Measurements from ENCODE around the gene DOCK6.

Gene DOCK6, protein sequence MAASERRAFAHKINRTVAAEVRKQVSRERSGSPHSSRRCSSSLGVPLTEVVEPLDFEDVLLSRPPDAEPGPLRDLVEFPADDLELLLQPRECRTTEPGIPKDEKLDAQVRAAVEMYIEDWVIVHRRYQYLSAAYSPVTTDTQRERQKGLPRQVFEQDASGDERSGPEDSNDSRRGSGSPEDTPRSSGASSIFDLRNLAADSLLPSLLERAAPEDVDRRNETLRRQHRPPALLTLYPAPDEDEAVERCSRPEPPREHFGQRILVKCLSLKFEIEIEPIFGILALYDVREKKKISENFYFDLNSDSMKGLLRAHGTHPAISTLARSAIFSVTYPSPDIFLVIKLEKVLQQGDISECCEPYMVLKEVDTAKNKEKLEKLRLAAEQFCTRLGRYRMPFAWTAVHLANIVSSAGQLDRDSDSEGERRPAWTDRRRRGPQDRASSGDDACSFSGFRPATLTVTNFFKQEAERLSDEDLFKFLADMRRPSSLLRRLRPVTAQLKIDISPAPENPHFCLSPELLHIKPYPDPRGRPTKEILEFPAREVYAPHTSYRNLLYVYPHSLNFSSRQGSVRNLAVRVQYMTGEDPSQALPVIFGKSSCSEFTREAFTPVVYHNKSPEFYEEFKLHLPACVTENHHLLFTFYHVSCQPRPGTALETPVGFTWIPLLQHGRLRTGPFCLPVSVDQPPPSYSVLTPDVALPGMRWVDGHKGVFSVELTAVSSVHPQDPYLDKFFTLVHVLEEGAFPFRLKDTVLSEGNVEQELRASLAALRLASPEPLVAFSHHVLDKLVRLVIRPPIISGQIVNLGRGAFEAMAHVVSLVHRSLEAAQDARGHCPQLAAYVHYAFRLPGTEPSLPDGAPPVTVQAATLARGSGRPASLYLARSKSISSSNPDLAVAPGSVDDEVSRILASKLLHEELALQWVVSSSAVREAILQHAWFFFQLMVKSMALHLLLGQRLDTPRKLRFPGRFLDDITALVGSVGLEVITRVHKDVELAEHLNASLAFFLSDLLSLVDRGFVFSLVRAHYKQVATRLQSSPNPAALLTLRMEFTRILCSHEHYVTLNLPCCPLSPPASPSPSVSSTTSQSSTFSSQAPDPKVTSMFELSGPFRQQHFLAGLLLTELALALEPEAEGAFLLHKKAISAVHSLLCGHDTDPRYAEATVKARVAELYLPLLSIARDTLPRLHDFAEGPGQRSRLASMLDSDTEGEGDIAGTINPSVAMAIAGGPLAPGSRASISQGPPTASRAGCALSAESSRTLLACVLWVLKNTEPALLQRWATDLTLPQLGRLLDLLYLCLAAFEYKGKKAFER (N-terminal part only)

DNA sequence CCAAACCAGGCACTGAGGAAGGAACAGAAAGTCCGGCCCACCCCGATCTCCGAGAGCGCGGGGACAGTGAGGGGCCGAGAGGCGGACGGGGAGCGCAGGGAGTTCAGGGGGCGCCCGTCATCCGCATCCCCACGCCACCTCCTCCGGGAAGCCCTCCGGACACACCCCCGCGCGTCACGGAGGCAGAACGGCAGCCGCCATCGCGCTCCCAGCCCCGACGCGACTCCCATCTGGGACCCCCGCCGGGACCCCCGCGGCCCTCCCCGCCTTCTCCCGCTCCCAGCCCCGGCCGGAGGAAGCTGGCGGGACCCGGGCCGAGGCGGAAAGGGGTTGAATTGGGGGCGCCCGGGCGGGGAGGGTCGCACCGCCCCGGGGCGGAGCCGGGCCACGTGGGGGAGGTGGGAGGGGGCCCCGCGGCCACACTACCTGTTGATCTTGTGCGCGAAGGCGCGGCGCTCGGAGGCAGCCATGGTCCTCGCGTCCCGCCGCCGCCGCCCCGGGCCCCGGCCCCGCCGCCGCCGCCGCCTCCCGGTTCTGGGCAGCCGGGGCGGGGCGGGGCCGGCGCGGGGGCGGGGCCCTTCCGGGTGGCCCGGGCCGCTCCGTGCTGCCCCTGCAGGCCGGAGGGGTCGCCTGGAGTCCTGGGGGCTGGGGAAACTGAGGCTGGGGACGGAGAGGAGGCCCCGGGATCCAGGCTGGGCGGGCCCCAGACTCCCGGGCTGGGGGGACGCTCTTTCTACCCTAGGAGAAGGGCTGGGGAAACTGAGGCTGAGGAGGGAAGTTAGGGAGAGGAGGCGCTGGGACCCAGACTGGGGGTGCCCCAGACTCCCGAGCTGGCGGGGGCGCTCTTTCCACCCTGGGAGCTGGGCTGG, at the start of gene DOCK6:
DOCK6 (minus strand) TSS at position 554 of the 869 bp plus-strand sequence; CDS start at position 470, 84 bp downstream.
- DNase-seq, result no peak

DNA sequence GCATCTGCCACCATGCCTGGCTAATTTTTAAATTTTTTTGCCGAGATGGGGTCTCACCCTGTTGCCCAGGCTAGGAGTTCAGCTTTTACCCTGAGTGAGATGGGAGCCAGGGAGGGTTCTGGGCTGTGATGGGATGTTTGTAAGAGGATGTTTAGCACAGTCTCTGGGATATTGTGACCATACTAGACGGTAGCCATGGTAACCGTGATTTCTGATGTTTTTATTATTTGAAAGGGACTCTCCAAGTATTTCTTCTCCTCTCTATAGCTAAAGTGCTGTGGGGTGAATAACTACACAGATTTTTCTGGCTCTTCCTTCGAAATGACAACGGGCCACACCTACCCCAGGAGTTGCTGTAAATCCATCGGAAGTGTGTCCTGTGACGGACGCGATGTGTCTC, 44.0 kb upstream of the DOCK6 start:
- DNase-seq, result no peak

DNA sequence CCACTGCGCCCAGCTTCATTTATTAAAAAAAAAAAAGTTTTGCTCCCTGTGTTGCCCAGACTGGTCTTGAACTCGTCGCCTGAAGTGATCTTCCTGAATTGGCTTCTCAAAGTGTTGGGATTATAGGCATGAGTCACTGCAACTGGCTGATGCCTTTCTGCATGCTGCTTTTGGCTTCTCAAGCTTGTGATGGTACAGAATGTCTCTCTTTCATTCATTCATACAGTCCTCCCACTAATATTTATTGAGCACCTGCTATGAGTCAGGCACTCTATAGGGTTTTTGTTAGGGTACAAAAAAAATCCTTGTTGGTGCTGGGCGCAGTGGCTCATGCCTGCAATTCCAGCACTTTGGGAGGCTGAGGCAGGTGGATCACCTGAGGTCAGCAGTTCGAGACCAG, 42.6 kb upstream of the DOCK6 start:
- DNase-seq, result no peak

DNA sequence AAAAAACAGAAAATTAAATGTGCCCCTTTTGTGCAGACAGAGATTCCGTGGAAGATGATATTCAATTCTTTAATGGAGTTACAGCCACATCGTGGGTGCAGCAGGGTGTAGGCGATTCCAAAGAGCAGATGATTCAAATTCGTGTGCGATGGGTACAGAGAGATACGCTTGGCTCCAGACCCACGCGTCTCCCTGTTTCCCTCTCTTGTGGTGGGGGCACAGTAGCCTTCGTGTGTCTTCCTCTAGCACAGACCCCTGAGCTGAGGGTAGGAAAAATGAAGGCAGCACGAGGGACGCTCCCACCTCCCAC, 38.4 kb upstream of the DOCK6 start:
- no peak for DNase-seq

DNA sequence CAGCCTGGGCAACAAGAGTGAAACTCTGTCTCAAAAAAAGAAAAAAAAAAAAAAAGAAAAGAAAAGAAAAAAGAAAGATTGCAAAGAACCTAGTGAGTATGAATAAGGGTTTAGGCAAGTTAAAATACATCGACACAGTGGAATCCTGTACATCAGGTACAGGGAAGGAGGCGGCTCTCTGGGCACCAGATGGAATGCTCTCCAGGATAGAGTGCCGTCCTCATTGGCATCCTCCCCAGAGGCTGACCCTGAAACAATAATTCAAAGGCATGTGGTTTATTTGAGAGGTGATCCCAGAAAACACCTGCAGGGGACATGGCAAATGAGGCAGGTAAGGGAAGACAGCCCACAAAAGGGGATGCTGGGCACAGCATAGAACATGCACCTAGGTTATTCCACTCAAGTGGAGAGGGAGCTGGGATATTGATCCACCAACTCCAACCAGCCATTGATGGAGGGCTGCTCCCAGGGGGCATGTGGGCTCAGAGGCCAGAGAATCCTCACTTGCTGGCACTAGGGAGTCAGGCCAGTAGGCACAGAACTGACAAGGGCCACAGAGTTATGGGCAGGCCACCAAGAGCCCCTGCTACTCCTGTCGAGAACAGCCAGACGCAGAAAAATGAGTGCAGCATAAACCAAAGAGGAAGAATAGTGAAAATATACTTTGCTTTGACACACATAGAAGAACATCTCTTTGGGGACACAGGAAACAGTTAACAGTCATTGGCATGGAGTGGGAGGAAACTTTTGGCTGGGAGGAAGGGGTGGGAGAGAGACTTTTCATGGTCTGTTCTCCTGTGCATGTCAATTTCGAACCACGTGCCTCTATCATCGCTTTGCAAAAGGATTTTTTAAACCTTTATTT, 37.9 kb upstream of the DOCK6 start:
- DNase-seq, result no peak

DNA sequence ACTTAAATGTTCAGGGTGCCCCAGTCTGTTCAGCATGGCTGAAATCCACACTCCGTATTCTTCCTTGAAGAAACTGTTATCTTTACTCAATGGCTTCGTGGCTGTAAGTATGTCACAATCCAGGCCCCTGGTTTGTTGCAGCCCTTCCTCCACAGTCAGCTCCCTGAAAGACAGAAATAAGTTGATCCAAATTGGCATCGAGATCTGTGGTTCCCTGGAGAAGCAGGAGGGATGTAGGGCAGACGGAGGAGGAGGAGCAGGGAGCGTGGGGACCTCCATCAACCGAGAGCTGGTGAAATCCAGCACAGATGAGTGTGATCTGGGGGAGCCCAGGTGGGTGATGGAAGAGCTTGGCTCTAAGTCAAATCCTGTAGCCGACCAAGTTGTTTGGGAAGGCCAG, 33.9 kb upstream of the DOCK6 start:
- DNase-seq, result no peak

DNA sequence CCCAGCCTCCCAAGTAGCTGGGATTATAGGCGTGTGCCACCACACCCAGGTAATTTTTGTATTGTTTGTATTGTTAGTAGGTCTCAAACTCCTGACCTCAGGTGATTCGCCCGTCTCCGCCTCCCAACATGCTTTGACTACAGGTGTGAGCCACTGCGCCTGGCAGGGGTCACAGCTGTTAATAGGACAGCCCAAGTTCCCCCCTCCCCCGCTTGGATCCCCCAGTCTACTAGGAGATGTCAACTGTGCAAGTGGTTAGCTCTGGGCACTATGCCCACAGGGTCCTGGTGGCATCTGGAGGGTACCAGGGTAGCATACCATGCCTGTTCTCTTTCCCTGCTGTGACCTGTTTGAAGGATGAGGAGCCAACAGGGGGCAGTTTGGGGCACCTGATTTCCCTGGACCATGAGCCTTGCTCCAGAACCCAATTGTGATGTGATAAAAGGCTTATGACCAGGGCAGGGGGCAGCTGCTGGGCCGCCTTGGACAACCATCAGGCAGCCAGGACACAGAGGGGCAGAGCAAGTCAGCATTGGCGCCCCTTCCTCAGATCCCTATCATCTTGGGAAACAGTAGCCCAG, 33.4 kb upstream of the DOCK6 start, which contains the start of gene TSPAN16:
TSPAN16 (plus strand) TSS at position 496 of the 581 bp plus-strand sequence. CDS start 138 bp downstream, outside the sequence.
- DNase-seq, result no peak

DNA sequence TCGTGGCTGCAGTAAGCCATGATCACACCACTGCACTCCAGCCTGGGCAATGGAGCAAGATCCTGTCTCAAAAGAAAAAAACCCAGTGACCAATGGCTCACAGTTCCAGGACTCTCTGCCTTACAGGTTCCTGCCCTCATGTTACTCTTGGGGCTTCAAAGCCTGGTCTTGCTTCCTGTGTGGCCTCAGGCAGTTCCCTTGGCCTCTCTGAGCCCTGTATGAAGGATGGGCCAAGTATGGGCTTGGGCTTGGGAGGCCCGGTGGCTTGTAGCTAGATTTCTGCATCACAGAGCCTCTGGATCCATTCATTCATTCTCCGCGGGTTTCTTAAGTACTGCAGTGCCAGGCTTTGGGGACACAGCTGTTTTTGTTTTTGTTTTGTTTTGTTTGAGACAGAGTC, 32.9 kb upstream of the DOCK6 start:
- DNase-seq, result no peak

DNA sequence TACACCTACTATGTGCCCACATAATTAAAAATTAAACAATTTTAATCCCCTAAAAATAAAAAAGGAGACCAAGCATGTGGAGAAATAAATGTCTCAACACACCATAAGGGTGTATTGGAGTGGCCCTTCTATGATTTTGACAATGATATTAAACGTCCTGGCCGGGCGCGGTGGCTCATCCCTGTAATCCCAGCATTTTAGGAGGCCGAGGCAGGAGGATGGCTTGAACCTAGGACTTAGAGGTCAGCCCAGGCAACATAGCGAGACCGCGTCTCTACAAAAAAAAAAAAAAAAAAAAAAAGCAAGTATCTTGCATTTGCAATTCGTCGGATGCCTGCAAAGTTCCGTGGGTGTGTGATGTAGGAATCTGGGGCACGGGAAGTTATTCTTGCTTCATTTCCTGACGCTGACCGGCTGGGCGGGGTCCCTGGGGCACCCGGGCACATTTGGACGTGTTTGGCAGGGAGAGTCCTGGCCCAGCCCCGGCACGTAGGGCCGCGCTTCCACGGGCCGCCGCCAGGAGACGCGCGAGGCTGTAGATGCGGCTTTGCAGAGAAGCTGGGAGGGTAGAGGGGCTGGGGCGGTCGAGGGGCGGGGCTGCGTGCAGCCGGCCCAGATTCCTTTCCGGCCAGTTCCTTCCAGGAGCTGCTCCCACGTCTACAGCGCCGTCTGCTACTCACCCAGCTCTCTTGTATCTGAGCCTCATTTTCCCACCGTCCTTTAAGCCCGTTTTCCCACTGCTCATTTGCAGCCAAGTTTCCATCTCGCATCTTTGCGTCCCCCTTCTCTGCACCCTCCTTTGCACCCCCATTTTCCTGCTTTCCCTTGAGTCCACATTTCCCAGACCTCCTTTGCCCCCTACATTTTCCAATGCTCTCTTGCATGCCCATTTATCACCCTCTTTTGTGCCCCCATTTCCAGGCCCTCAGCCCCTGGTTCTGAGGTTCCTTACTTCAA, 31.4 kb upstream of the DOCK6 start:
- peak; percentile 79 for DNase-seq

DNA sequence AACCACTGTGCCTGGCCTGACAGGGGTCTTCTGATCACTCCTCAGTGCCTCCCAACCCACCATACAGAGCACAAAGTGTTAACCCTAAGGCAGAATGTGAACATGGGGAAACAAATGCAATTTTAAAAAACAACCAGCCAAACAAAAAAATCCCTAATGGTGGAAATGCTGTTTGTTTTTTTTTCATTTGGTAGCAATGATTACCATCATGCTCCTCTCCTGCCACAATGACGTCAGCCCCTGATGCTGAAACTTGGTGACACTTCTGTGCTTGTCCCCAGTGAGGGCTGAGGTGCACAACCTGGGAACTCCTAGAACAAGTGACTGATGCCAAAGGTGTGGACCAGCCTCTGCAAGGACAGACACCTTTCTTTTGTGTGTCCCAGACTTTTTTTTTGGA, 29.7 kb upstream of the DOCK6 start:
- no peak for DNase-seq

DNA sequence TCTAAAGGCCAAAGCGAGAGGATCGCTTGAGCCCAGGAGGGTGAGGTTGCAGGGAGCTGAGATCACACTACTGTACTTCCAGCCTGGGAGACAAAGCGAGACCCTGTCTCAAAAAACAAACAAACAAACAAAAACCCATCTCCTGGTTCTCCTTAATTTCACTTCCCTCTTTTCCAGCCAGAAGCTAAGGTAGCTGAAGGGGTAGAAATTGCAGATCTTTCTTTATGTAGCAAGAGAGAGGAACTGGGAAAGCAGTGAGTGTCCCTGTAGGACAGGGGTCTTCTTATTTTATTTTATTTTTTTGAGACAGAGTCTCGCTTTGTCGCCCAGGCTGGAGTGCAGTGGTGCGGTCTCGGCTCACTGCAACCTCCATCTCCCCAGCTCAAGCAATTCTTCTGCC, 29.1 kb upstream of the DOCK6 start:
- no peak for DNase-seq

DNA sequence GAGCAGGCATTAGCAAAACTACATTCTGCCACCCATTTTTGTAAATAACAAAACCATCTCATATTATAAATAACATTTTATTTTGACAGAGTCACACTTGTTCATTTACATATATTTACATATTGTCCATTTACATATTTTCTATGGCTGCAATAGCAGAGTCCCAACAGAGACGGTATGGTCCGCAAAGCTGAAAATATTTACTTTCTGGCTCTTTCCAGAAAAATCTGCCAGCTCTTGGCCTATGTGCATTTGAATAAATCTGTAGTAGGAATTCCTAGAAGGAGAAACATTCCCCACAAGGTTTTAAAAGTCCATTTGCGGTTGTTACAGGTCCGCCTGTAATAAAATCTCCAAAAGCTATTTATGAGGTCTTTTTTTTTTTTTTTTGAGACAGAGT, 27.9 kb upstream of the DOCK6 start:
- no peak for DNase-seq

DNA sequence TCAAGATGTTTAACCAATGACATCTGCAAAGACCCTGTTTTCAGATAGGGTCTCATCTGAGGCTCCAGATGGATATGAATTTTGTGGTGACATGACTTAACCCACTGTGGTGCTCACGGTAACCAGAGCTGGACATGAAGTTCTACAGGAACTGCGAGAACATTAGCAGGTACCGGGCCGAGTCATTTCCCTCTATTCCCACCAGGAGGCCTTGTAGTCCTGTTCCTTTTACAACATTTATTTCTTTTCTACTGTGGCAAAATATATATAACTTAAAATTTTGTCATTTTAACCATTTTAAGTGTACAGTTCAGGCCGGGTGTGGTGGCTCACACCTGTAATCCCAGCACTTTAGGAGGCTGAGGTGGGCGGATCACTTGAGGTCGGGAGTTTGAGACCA, 26.0 kb upstream of the DOCK6 start:
- no peak for DNase-seq

DNA sequence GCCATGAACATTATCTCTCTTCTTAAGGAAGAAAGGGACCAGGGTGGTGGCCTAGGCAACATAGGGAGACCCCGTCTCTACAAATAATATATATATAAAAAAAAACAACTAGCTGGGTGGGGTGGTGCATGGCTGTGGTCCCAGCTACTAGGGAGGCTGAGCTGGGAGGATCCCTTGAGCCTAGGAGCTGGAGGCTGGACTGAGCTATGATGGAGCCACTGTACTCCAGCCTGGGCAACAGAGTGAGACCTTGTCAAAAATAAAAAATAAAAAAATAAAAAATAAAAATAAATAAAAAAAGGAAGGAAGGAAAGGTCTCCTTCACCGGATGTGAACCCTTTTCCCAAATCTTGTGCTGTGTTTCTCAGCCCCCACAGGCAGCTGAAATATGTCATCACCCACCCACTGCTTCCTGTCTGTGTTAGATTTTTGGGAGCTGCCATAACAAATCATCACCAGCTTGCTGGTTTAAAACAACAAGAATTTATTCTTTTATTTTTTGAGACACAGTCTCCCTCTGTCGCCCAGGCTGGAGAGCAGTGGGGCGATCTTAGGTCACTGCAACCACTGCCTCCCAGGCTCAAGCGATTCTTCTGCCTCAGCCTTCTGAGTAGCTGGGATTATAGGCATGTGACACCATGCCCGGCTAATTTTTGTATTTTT, 24.1 kb upstream of the DOCK6 start:
- no peak for DNase-seq

DNA sequence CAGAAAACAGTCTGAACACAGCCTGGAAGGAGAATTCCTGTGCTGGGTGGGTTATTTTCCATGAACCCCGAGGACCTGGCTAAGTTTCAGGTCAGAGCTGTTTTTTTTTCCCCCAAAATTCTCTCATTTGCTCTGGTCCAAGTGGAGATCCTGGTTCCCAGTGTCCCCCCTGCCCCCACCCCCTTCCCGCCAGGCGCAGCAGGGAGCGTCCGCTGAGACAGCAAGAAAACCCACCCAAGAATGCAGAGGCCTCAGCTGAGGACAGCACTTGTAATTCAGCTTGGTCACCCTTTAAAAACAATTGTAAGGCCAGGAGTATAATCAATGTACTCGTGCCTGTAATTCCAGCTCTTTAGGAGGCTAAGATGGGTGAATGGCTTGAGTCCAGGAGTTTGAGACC, 22.2 kb upstream of the DOCK6 start:
- DNase-seq, result no peak

DNA sequence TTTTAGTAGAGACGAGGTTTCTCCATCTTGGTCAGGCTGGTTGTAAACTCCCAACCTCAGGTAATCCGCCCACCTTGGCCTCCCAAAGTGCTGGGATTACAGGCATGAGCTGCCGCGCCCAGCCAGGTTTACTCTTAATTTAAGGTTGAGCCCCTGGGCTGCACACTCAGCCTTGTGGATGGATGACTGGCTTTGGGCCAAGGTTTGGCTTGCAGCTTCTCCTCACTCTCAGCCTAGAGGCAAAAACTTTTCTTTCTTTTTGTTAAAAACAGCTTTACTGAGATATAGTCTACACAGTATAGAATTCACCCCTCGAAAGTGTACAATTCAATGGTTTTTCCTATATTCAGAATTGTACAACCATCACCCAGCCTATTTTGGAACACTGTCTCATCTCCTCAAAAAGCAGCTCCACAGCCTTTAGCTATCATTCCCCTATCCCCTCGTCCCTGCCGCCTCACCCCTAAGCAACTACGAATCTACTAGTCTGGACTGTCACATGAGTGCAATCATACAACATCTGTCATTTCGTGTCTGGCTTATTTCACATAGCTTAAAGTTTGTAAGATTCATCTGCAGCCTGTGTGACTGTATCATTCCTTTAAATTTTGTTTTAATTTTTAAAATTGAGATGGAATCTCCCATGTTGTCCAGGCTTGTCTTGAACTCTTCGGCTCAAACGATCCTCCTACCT, 19.2 kb upstream of the DOCK6 start:
- no peak for DNase-seq

DNA sequence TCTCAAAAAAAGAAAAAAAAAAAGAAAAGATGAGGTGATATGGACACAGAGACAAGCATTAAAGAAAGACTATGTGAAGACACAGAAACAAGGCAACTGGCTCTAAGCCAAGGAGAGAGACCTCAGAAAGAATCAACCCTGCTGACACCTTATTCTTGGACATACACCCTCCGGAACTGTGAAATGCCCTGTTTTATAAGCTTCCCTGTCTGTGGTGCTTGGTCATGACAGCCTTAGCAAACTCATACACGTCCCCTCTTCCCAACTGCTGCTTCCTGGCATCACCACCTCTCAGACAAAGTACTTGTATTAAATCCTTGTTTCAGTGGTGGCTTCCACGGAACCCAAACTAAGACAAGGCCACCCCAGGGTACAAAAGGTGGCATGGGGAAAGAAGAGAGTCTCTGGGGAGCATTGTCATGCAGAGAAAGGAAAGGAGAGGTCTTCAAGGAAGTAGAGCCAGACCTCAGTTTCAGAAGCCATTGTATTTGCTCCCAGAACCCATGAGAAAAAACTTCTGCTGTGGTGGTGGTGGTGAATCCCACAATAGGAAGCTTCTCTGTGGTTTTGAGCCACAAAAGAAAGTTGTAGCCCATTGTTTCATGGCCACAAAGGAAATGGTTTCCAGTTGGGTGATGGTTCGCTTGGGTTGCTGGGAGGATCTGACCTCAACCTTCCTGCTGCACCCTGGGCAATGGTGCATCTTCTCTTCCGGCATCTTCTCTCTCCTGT, 17.3 kb upstream of the DOCK6 start:
- no peak for DNase-seq

DNA sequence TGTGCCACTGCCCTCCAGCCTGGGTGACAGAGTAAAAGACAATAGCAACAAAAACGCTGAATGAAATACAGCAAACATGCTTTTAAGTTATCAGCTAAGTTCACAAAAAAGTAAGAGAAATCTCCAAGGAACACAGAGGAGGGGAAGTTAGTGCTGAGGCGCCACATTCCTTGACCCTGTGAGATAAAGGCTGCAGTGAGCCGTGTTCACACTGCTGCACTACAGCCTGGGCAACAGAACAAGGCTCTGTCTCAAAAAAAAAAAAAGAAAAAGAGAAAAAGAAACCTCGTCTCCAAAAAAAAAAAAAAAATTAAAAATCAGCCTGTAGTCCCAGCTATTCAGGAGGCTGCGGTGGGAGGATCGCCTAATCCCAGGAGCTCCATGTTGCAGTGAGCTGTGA, 16.3 kb upstream of the DOCK6 start:
- DNase-seq, result no peak

Data from NCI-H774 (cell line).